ENCODE data around the gene PAK5.

The PAK5 gene

GRCh38 chr20:9490631-9491030 lies 348.2 kb downstream of the PAK5 start:
- DNase-seq: no peak

GRCh38 chr20:9490161-9490560 lies 348.7 kb downstream of the PAK5 start:
- no peak for DNase-seq

- no peak for DNase-seq
Observed at GRCh38 chr20:9488063-9488462, 350.8 kb downstream of the PAK5 start.

All from stimulated activated CD4-positive, alpha-beta T cell treated with anti-CD3 and anti-CD28 coated beads, Interleukin-4, amount 100 ng/mL, for 24 hours (primary cell).